ENCODE measurements around the gene TMA7B.

GRCh38 chr22:39935612-39936011, 24.6 kb upstream of the TMA7B start:
- no peak for TF ChIP-seq CTCF (IDR thresholded peaks at IDR 0.05)
- TF ChIP-seq POLR2AphosphoS5 (IDR thresholded peaks at IDR 0.05), result no peak
